NOMO-1 treated with DMSO at 0.1 percent for 48 hours (cell line): ENCODE measurements around the gene SLC52A3.

Experiments used
- DNase-seq: peaks from one replicate; lab custom pipeline; 2025; ENCODE audit not compliant: unreplicated experiment; lab: John Stamatoyannopoulos, UW

Gene SLC52A3

DNA sequence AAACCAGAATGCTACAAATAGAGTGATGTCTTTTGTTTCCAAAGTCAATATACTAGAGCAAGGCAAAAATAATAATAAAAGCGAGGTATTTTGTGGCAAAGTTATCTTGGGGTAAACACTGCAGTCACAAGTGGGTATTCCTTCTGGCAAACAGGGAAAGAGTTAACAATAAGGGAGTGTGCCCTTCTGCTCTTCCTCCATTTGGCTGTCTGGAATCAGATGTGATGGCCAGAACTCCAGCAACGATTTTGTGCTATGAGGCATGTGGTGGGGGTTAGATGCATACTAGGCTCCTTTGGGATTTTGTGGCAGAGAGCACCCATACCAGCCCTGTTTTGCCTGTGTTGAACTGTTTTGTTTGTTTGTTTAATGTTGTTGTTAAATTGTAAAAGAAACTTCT lies 2.4 kb upstream of the SLC52A3 start:
- DNase-seq: no peak

DNA sequence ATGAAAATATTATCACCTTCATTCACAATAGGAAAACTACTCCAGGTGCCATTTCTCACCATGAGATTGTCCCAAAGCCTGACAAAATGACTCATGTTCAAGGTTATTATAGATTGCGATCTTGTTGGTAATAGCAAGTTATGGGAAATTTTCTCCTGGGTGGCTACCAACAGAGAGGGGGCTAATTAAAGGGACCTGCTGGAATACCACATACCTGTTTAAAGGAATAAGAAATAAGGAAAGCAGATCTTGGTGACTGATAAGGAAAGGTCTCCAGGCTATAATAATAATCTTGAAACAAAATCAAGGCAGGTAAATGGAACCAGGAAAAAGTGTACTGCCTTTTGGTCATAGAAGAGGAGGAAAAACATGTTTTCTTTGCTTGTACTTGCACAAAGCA lies 1.4 kb downstream of the SLC52A3 start:
- DNase-seq: no peak

DNA sequence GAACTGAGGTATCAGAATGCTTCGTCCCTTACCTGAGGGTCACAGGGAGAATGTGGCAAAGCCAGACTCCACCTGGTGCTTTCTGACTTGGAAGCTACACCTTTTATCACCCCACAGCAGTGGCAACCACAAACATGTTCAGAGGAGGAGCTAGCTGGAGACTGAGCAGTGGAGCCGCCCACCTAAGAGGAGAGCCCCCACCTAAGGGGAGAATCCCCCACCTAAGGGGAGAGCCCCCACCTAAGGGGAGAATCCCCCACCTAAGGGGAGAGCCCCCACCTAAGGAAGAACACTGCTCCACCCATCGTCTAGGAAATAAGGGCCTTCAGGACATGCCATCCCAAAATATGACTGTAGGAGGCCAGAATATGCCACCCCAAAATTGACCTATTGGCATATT lies 4.0 kb downstream of the SLC52A3 start:
- DNase-seq: no peak

DNA sequence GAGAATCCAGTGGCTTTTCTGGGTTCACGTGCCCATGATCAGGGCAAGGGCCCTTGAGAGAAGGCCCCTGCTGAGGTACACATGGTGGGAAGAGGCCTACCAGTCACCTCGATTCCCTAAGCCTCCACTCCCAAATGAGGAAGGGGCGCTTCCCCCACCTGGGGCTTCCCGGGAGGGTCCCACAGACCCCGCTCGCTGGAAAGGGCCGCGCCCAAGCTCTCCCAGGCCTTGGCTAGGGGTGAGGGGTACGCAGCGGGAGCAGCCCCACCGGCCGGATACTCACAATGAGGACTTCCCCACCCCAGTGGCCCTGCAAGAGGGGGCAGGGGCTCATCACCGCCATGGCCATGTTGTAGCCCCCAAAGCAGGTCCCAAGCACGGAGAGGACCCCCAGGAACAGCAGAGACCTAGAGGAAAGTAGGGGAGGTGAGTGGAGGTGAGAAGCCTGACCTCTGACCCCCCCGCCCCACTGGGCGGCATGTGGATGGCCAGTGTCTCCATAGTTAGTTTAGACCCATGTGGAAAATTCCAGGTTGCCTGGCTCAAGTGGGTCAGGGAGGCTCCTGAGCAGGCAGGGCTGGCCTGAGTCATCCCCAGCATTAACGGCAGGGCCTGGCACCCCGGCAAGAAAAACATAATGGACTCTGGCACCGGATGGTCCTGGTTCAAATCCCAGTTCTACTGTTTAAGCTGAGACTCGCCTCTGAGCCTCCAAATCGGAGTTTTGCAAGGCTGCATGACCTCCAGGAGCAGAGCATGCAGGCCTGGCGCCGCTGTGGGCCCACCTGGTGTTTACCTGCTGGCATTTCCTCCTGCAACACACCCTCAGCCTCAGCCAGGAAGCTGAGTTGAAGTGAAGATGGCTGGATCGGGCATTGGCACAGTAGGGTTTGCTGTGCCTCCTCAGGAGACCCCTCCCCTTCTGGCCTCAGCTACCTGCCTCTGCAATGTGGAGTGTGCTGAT lies 6.6 kb downstream of the SLC52A3 start:
- no peak for DNase-seq

DNA sequence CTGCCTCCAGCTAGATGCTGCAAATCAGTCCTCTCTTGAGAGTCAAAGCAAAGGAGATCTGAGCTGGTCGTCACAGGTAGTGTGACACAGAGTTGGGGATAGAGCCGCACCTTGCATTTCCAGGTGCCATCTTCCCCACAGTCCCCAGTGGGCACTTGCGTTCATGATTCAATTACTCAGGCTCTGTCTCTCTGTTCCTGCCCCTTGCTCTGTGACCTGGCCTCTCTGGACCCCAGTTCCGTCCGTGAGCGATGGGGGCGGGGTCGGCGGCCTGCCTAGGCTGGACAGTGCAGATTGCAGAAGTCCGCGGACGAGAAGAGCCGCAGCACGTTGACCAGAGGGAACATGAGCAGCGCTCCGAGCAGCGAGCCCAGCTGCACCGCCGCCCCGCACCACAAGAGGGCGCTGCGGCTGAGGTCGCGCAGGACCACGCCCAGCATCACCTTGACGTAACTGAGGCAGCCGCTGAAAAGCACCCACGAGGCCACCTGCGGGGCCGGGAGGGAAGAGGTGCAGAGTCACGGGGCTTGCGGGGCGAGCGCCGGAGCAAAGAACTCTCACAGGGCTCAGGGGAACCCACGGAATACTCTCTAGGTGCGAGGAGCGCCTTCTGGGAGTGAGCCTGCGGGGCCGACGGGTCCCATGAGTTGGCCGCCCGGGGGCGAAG lies 7.4 kb downstream of the SLC52A3 start:
- DNase-seq: no peak

DNA sequence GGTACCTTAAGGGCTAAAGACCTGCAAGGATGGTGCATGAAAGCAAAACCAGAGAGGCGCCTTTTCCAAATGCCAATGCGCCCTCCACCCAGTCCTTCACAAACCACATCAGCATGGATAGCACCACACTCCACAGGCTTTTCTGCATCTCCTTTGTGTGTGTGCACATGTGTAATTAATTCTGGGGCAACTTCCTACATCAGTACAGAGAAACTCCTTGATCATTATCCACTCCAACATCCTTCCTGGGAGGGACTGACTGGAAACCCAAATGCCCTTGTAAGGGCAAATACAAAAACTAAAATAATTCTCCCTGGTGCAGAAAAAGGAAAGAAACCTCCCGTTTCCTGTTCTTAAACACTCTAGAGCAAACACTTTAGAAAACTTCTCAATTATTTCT lies 10.8 kb downstream of the SLC52A3 start:
- no peak for DNase-seq

DNA sequence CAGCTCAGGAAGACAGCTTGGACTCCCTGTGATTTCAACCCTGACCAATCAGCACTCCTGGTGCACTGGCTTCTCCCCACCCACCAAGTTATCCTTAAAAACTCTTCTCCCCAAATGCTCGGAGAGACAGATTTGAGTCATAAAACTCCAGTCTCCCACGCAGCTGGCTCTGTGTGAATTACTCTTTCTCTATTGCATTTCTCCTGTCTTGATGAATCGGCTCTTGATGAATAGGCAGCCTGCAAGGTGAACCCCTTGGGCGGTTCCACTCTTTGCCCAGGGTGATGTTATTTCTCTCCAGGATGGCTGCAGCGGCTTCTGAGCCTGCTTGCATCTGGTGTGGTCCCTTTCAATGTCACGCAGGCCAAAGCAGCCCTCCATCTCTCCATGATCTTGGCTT lies 12.4 kb downstream of the SLC52A3 start:
- no peak for DNase-seq

DNA sequence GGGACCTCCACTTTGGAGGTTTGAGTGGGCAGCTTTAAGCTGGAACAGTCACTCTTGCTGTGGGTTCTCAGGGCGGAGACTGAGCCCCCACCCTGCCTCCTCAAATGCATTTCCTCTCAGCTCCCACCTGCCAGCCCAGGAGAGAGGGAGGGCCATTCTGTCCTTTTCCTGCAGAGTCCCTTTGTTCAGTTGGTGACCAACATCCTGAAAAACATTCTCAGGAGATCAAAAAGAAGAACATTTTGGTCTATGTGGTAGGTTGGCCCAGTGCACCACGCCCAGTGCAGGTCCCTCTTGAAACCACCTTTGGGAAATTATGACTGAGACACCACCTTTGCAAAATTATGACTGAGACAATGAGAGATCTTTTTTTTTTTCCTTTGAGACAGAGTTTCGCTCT lies 13.4 kb downstream of the SLC52A3 start:
- DNase-seq: no peak

DNA sequence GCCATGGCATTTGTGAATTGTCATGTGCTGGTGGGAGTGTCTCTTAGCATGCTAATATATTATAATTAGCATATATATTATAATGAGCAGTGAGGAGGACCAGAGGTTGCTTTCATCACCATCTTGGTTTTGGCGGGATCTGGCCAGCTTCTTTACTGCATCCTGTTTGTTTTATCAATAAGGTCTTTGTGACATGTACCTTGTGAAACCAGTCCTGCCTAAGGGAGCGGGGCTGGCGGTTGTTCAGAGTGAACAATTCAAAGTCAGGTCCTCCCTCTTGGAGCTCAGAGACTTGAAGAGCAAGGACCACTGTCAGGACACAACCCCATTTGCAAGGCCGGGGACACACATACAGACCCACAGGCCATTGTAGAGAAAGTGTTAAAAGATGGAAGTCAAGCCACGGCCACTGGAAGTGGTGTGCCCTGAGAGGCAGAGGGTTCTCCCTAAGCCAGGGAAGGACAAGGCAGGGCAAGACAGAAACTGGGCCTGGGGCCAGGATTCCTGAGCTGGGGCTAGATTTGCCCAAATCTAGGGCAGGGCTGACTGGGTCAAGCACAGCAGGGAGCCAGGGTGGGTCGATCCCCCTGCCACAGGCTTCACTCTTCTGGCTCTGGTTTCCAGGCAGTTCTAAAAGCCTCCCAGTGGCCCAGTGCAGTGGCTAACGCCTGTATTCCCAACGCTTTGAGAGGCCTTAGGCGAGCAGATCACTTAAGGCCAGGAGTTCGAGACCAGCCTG lies 14.2 kb downstream of the SLC52A3 start:
- no peak for DNase-seq

DNA sequence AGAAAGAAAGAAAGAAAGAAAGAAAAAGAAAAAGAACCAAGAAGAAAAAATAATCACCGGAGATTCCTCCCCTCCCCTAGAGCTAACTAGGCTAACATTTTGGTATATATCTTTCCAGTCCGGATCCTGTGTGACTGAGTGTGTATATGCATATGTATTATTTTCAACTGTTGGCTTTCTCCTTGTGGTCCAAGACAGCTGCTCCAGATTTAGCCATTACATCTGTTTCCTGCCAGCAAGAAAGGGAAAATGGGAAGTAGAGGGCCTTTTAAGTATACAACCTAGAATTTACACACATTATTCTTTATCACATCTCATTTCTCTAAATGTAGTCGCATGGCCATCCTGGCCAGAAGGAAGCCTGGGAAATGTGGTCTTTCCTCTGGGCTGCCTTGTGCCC lies 15.2 kb downstream of the SLC52A3 start:
- no peak for DNase-seq

DNA sequence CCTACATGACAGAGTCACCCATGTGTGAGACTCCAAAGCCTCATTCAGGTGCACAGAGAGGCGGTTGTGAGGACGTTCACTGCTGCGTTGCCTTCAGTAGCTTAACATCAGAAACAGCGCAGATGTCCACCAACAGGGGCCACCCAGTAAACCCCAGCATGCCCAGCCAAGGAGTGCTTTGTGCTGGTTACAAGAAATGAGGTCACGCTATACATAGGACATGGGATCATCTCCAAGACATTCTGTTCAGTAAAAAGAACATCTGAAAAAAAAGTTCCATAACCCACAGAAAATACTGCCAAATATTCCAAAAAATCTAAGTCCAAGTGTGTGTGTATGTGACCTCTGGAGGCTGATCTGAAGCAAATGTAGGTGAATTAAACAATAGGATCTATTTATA lies 16.0 kb downstream of the SLC52A3 start:
- no peak for DNase-seq

DNA sequence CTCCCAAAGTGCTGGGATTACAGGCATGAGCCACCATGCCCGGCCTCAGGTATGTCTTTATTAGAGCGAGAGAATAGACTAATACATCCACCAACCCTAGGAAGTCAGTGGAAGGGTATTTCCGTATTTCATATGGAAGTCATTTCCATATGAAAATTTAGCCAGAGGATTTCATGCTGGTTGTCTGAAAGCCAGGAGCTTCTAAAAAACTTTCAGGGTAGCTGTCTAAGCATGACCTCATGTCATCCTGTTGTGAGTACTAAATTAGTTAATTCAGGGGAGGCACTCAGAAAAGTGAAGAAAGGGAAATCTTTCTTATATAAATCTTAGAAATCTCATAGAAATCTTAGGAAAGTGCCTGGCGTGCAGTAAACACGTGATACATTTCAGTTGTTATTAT lies 16.5 kb downstream of the SLC52A3 start:
- DNase-seq: no peak

DNA sequence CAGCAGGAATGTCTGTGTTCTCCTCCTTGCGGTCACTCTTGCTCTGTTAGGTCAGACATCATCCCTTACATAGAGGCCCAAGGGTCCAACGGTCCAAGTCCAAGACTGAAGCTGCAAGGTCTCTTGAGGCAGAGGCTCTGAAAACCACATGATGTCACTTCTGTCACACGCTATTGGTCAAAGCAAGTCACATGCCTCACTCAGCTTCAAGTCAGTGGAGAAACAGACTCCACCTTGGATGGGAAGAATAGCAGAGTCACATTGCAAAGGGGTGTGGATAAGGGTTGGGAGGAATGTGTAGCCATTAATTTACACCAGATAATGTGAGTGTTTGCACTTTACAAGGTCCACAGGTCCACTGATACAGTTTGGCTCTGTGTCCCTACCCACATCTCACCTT lies 17.5 kb downstream of the SLC52A3 start:
- no peak for DNase-seq

DNA sequence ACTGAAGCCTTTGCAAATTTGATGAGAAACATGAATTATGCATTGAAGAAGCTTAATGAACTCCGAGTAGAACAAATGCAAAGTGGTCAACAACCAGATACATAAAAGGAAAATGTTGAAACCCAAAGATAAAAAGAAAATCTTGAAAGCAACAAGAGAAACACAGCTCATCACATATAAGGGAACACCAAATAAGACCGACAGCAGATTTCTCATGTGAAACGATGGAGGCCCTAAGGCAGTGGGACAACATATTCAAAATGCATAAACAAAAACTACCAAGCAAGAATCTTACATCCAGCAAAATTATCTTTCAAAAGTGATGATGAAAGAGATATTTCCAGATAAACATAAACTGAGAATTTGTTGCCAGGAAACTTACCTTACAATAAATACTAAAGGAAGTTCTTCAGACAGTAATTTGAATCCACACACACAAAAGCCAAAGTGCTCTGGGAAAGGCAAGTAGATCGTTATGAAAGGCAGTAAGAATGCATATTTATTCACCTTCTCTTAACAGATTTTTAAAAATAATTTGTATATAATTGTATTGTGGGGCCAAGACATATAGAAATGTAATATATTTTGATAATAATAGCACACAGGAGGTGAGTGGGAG lies 22.5 kb downstream of the SLC52A3 start:
- no peak for DNase-seq

DNA sequence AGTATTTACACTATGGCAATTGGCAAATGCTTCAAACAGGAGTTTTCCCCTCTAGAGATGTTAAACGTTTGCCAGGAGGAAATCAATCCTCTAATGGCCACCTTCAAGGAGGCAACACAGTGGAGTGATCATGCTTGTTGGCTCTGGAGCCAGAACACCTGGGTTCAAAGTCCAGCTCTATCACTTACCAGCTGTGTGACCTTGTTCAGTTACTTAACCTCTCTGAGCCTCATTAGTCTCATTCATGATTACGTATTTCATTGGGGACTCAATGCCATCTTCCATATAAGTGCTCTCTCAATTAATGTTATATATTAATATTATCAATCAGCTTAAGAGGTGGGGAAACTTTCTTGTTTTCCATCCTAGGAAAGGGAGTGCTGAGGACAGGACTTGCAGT lies 26.1 kb downstream of the SLC52A3 start:
- no peak for DNase-seq

DNA sequence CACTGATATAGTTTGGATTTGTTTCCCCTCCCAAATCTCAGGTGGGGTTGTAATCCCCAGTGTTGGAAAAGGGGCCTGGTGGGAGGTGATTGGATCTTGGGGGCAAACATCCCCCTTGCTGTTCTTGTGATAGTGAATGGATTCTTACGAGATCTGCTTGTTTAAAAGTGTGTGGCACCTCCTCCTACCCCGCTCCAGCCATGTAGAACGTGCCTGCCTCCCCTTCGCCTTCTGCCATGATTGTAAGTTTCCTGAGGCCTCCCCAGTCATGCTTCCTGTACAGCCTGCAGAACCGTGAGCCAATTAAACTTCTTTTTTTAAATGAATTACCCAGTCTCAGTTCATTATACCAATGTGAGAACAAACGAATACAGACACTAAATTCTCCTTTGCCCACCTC lies 26.7 kb downstream of the SLC52A3 start:
- DNase-seq: no peak

DNA sequence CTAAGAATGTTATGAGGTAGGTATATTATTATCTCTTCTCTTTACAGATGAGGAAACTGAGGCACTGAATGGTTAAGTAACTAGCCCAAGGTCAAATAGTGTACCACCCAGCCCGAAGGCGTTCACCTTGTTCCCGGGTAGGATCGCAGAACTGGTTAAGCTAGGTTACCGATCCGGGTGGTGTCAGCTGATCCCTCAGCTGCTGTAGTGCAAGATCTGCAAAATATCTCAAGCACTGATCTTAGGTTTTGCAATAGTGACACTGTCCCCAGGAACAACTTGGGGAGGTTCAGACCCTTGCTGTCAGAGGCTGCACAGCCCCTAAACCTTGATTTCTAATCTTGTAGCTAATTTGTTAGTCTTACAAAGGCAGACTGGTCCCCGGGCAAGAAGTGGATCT lies 28.1 kb downstream of the SLC52A3 start:
- no peak for DNase-seq

DNA sequence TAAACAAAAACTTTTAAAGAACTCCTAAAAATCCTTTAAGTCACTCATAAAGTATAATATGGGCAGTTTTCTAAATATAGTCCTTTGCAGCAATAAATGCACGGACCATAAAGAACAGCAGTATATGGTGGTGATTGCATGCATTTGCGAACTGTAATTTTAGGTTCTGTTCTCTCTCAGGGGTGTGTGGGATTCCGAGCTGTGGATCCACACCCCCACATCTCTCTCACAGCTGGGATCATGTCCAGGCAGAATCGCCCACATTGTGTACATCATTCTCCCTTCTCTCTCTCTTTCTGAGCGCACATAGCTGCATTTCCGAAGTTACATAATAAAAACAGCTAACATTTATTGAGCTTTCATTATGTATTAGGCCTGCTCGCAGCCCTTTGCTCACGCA lies 28.6 kb downstream of the SLC52A3 start:
- DNase-seq: no peak

DNA sequence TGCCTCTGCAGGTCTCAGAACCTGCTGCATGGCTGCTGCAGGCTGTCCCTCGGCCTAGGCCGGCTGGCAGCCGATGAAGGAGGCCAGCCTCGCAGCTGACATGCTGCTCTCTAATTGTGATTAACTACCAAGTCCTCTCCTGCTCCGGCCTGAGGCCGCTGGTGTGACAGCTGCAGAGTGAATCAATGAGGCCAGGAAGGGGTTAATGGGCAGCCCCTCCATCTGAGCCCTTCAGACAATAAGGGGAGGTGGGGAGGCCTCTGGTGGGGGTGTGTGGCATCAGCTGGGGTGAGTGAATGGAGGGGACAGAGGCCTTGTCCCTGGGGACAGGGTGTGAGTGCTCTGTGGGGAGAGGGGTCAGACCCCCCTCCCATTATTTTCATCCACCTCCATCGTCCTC lies 34.4 kb downstream of the SLC52A3 start:
- no peak for DNase-seq

DNA sequence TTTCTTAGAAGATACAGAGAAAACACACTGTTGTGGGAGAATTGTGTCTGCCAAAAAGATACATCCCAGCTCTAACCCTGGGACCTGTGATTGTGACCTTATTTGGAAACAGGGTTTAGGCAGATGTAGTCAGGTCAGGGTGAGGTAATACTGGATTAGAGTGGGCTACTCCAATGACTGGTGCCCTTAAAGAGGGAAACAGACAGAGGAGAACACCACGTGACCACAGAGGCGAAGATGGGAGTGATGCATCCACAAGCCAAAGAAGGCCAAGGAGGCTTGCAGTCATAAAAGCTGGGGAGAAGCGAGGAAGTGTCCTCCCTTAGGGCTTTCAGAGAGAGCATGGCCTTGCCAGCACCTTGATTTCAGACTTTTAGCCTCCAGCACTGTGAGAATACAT lies 35.6 kb downstream of the SLC52A3 start:
- no peak for DNase-seq

DNA sequence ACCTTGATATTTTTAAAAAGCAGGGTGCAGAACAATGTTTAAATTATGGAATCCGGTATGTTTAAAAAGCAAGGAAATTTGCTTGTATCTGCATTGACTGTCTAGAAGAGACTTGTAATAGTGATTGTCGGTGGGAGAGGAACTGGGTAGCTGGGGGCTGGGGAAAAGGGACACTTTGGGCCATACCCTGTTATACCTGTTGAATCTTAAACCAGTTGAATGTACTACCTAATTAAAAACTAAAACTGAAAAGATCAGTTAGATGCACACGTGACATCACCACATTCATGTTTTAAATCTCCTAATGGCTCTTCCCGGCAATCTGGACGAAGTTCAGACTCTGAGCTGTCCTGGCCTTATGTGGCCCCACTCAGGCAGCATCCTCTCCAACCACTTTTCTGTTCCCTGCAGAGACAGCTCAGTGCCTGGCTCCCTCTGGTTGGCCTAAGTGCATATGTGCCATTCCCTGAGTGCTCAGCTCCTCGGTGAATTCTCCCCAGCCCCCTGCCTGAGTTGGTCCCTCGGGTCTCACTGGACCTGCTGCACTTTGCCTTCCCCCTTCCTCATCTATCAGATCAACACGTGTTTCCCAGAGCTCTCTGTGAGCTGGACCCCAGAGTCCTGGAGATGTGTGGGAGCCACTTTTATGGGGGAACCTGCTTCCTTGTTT lies 36.3 kb downstream of the SLC52A3 start:
- DNase-seq: no peak
